PFSK-1 (cell line): Measurements from ENCODE around the gene SDC4.

Experiments used
- FOXP2 ChIP-seq: optimal IDR thresholded peaks from 2 replicates; pipeline ENCODE3; 2011; ENCODE audit warnings: borderline replicate concordance, control low read depth, inconsistent platforms; ENCODE audit not compliant: insufficient read depth; ENCODE audit errors: extremely low read length, extremely low read depth
- POLR2AphosphoS5 ChIP-seq: IDR thresholded peaks from 2 replicates; pipeline ENCODE4 v1.6.1; 2012; ENCODE audit warnings: low read depth, mild to moderate bottlenecking, control low read depth, low read length, moderate library complexity
- SIN3A ChIP-seq: IDR thresholded peaks from 2 replicates; pipeline ENCODE4 v1.6.1; 2012; ENCODE audit warnings: mild to moderate bottlenecking, low read length, moderate library complexity, borderline replicate concordance; ENCODE audit not compliant: insufficient read depth
- TAF1 ChIP-seq: IDR thresholded peaks from 2 replicates; pipeline ENCODE4 v1.6.1; 2012; ENCODE audit warnings: low read length, control low read depth, borderline replicate concordance; ENCODE audit not compliant: insufficient read depth
- TF ChIP-seq, protein P1 (sequence below), 2 experiments: IDR thresholded peaks; 2 replicates each; pipeline versions ENCODE4 v1.6.1 to v1.8.0; 2011 to 2012; ENCODE audit warnings: low read depth in 2 of 2, low read length in 2 of 2, control low read depth in 1 of 2, inconsistent platforms in 1 of 2, mild to moderate bottlenecking in 1 of 2, moderate library complexity in 1 of 2; ENCODE audit not compliant: insufficient read depth in 1 of 2

SDC4 gene

GRCh38 chr20:45282700-45283550, 65.3 kb downstream of the SDC4 start:
- TF ChIP-seq FOXP2 (no peak), SIN3A (no peak), POLR2AphosphoS5 (no peak), TAF1 (no peak)
- TF ChIP-seq, protein P1, sequence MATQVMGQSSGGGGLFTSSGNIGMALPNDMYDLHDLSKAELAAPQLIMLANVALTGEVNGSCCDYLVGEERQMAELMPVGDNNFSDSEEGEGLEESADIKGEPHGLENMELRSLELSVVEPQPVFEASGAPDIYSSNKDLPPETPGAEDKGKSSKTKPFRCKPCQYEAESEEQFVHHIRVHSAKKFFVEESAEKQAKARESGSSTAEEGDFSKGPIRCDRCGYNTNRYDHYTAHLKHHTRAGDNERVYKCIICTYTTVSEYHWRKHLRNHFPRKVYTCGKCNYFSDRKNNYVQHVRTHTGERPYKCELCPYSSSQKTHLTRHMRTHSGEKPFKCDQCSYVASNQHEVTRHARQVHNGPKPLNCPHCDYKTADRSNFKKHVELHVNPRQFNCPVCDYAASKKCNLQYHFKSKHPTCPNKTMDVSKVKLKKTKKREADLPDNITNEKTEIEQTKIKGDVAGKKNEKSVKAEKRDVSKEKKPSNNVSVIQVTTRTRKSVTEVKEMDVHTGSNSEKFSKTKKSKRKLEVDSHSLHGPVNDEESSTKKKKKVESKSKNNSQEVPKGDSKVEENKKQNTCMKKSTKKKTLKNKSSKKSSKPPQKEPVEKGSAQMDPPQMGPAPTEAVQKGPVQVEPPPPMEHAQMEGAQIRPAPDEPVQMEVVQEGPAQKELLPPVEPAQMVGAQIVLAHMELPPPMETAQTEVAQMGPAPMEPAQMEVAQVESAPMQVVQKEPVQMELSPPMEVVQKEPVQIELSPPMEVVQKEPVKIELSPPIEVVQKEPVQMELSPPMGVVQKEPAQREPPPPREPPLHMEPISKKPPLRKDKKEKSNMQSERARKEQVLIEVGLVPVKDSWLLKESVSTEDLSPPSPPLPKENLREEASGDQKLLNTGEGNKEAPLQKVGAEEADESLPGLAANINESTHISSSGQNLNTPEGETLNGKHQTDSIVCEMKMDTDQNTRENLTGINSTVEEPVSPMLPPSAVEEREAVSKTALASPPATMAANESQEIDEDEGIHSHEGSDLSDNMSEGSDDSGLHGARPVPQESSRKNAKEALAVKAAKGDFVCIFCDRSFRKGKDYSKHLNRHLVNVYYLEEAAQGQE (IDR thresholded peaks at IDR 0.05; ENCODE audit: insufficient read depth in 1 of 2, low read depth in 2 of 2, low read length in 2 of 2), result no peak

DNA sequence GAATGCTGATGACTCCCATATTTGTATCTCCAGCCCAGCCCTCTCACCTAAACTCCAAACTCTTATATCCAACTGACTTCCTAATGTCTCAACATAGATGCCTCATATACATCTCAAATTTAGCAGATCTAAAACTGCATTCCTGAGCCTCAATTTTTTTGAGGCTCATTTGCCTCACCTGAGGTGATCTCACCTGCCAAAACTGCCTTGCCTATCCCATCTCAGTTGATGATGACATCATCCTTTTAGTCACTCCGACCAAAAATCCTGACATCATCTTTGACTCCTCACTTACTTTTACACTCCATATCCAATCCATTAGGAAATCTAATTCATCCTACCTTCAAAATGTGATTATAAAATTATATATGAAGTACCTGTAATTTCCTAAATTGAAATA, 68.2 kb downstream of the SDC4 start:
- no peak for TF ChIP-seq TAF1
- no peak for TF ChIP-seq POLR2AphosphoS5
- TF ChIP-seq FOXP2, result no peak
- TF ChIP-seq, protein P1 (IDR thresholded peaks at IDR 0.05; ENCODE audit: insufficient read depth in 1 of 2, low read depth in 2 of 2, low read length in 2 of 2), result no peak
- TF ChIP-seq SIN3A, result no peak

DNA sequence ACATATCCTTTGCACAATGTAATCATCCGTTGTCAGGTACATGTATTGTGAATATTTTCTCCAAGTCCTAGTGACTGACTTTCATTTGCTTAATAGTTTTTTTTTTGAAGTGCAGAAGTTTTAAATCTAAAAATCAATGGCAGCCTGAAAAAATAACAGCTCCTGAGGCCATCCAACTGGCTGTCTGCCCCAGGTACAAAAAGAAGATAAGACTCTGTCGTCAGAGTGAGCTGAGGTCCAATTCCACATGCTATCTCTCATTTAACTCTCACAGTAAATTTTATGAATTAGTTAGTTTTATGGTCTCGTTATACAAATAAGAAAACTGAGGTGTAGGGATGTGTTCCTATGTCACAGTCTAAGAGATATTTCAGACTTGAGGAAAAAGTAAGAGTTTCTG, 72.9 kb downstream of the SDC4 start:
- TF ChIP-seq SIN3A (no peak), POLR2AphosphoS5 (no peak), FOXP2 (no peak), TAF1 (no peak)
